Stomach (tissue), 9 donors: ENCODE measurements around the gene COL5A1. TPM values are rescaled to one million over a fixed set of nuclear protein-coding genes. Genes with fewer than 3 reads are reported as not detected.

Experiments used
- DNase-seq, 2 donors: peaks; one replicate each; pipeline versions ENCODE4 v3.0.0 to v3.0.0-alpha.2; 2013 to 2019
- H3K27ac ChIP-seq, 5 donors: fragments of 200-600 bp in 4 of 5; sonication (generic) in 4 of 5; one replicate each; pipeline ENCODE4 v1.5.1; 2013 to 2019; ENCODE audit warnings: mild to moderate bottlenecking in 1 of 5, moderate library complexity in 1 of 5
- H3K27me3 ChIP-seq, 3 donors: fragments of 200-600 bp; sonication (generic); one replicate each; pipeline ENCODE4 v1.5.1; 2017 to 2019; ENCODE audit warnings: mixed run types in 1 of 3
- H3K36me3 ChIP-seq, 4 donors: fragments of 200-600 bp; sonication (generic); 1 replicate in 3 of 4; 2 replicates in 1 of 4; pipeline ENCODE4 v1.5.1; 2016 to 2019
- H3K4me1 ChIP-seq, 4 donors: fragments of 200-600 bp; sonication (generic); one replicate each; pipeline ENCODE4 v1.5.1; 2016 to 2019
- H3K4me3 ChIP-seq, 4 donors: fragments of 200-600 bp; sonication (generic) in 3 of 4; one replicate each; pipeline ENCODE4 v1.5.1; 2016 to 2019; ENCODE audit warnings: mild to moderate bottlenecking in 1 of 4
- H3K9me3 ChIP-seq, 4 donors: fragments of 200-600 bp; sonication (generic); one replicate each; pipeline ENCODE4 v1.5.1; 2016 to 2019
- CTCF ChIP-seq, 7 experiments: fragments of 450-650 bp in 4 of 7; fragments of 200-600 bp in 3 of 7; sonication (generic) in 3 of 7; IDR thresholded peaks; one replicate each; pipeline ENCODE4 v1.5.1; 2016 to 2019; ENCODE audit warnings: antibody characterized with exemption in 7 of 7, control low read depth in 2 of 7, mild to moderate bottlenecking in 1 of 7
- EP300 ChIP-seq: sonication (generic); formaldehyde crosslinking; IDR thresholded peaks from one replicate; pipeline ENCODE4 v1.6.1; 2017; ENCODE audit warnings: antibody characterized with exemption
- POLR2A ChIP-seq, 4 donors: fragments of 450-650 bp; IDR thresholded peaks; one replicate each; pipeline ENCODE4 v1.6.1; 2016; ENCODE audit warnings: antibody characterized with exemption in 4 of 4, control low read depth in 2 of 4, mild to moderate bottlenecking in 1 of 4, moderate library complexity in 1 of 4
- POLR2AphosphoS5 ChIP-seq, 3 donors: sonication (generic); formaldehyde crosslinking; IDR thresholded peaks; one replicate each; pipeline ENCODE4 v1.6.1; 2016; ENCODE audit warnings: antibody characterized with exemption in 3 of 3
- WGBS, 5 donors: extraction: QIAGEN DNeasy Blood & Tissue Kit in 3 of 5; methylation state at CpG; one replicate each; pipeline versions ENCODE4 v1.1.5 to v1.1.7; 2013 to 2018; 5-methylcytosine and 5-hydroxymethylcytosine counted together
- intact Hi-C: fragments of 100-400 bp; cut with DNase I; formaldehyde crosslinking; loops from one replicate; pipeline ENCODE4 v1.15.1; 2023; ENCODE audit warnings: low total_unique reads
- polyA plus RNA-seq, 3 donors: library from polyadenylated mRNA; stranded (reverse); fragments of 200-250 nt; gene quantifications; one replicate each; pipeline ENCODE4 v1.2.3, GENCODE V29; 2013
- total RNA-seq, 5 donors: library from RNA; depleted of rRNA; stranded (reverse); fragments of >200 nt; gene quantifications; one replicate each; pipeline versions ENCODE4 v1.1.0 to v1.2.3, GENCODE V29; 2014 to 2016
- donor health status: healthy with polysubstance abuse.
- donor health status: Bipolar disorder and iron deficiency.
- donor health status: healthy.

COL5A1 gene
- total and polyA plus RNA-seq, 8 donors: 7.3 to 205 (median 26.4) TPM

GRCh38 chr9:134750450-134751155 is 109.0 kb downstream of the COL5A1 start:
- no peak for TF ChIP-seq POLR2AphosphoS5 (IDR thresholded peaks at IDR 0.05)
- no peak for TF ChIP-seq POLR2A (IDR thresholded peaks at IDR 0.05)
- 77 to 90% (median 86%) methylated on average over 7 to 21 of the region's 21 CpGs for WGBS, 5 donors

GRCh38 chr9:134751622-134752021 is 110.0 kb downstream of the COL5A1 start:
- 50 to 64% (median 57%) methylated on average over 5 of the region's 5 CpGs for WGBS, 5 donors
- peaks cover 15 to 77% (median 47%) of the 10 kb centered on the region in 4 donors for H3K36me3 ChIP-seq
- H3K27ac ChIP-seq: no peak overlapping the region
- H3K4me3 ChIP-seq: no peak overlapping the region
- H3K4me1 ChIP-seq: peaks cover 0 to 5% (median 0%) of the 10 kb centered on the region in 4 donors
- H3K27me3 ChIP-seq: no peaks in the 10 kb centered on the region
- no peak for TF ChIP-seq EP300
- TF ChIP-seq CTCF (IDR thresholded peaks at IDR 0.05): no peak
- no peak for TF ChIP-seq POLR2AphosphoS5 (IDR thresholded peaks at IDR 0.05)
- TF ChIP-seq POLR2A (IDR thresholded peaks at IDR 0.05): no peak
- peak in 1 of 2 donors; percentile 57 for DNase-seq
- no peaks in the 10 kb centered on the region for H3K9me3 ChIP-seq
- intact Hi-C loops: no loop called here

More at GRCh38 chr9:134750450-134751155, 109.0 kb downstream of the COL5A1 start:
- intact Hi-C loops: no loop called here
- H3K27ac ChIP-seq: no peak overlapping the region
- H3K4me3 ChIP-seq: no peak overlapping the region
- peaks cover 0 to 5% (median 0%) of the 10 kb centered on the region in 4 donors for H3K4me1 ChIP-seq
- peaks cover 22 to 78% (median 54%) of the 10 kb centered on the region in 4 donors for H3K36me3 ChIP-seq
- no peaks in the 10 kb centered on the region for H3K27me3 ChIP-seq
- DNase-seq: no peak
- H3K9me3 ChIP-seq: no peaks in the 10 kb centered on the region

- no peak for DNase-seq
- H3K27me3 ChIP-seq: no peaks in the 10 kb centered on the region
- intact Hi-C loops: no loop called here
- no peaks in the 10 kb centered on the region for H3K9me3 ChIP-seq
- peaks cover 0 to 5% (median 0%) of the 10 kb centered on the region in 4 donors for H3K4me1 ChIP-seq
- H3K27ac ChIP-seq: no peak overlapping the region
- TF ChIP-seq POLR2A (IDR thresholded peaks at IDR 0.05): no peak
- no peak for TF ChIP-seq POLR2AphosphoS5 (IDR thresholded peaks at IDR 0.05)
- TF ChIP-seq EP300: no peak
- TF ChIP-seq CTCF (IDR thresholded peaks at IDR 0.05): no peak
- peaks cover 15 to 77% (median 43%) of the 10 kb centered on the region in 4 donors for H3K36me3 ChIP-seq
- H3K4me3 ChIP-seq: no peak overlapping the region
- 74 to 86% (median 77%) methylated on average over 14 to 16 of the region's 16 CpGs for WGBS, 5 donors
These were observed 111.0 kb downstream of the COL5A1 start for GRCh38 chr9:134752471-134753168.

DNA sequence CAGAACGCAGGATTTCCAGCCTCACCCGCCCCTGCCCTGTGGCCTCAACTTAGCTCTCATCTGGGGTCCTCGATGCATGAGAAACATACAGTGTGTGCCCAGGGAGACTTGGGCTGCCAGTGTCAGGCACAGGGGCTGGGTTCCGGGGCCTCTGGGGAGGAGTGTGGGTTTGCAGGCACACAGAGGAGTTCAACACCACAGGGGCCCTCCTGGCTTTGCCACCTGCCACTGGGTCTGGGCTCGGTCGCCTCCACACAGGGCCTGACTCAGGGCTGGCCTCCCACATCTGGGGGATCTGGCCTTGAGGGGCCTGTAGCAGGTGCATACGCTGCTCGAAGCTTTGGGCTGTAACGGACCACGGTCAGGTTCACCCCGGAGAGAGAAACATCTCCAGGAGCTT is 111.6 kb downstream of the COL5A1 start:
- DNase-seq: no peak
- Histone ChIP-seq H3K27me3 (no peaks in the 10 kb centered on the region), H3K4me1 (peaks cover 0 to 5% (median 0%) of the 10 kb centered on the region in 4 donors), H3K27ac (no peak overlapping the region), H3K36me3 (peaks cover 11 to 77% (median 41%) of the 10 kb centered on the region in 4 donors), H3K4me3 (no peak overlapping the region), H3K9me3 (no peaks in the 10 kb centered on the region)
- 83 to 89% (median 87%) methylated on average over 11 of the region's 11 CpGs for WGBS, 5 donors
- TF ChIP-seq CTCF (IDR thresholded peaks at IDR 0.05) (no peak), POLR2AphosphoS5 (IDR thresholded peaks at IDR 0.05) (no peak), EP300 (no peak), POLR2A (IDR thresholded peaks at IDR 0.05) (no peak)
- intact Hi-C loops: no loop called here
